ENCODE data around the gene S100P. TPM values are rescaled to one million over a fixed set of nuclear protein-coding genes. Genes with fewer than 3 reads are reported as not detected.

Gene S100P
- total RNA-seq, 1 experiment from 2014 or later: 0.45 TPM

DNA sequence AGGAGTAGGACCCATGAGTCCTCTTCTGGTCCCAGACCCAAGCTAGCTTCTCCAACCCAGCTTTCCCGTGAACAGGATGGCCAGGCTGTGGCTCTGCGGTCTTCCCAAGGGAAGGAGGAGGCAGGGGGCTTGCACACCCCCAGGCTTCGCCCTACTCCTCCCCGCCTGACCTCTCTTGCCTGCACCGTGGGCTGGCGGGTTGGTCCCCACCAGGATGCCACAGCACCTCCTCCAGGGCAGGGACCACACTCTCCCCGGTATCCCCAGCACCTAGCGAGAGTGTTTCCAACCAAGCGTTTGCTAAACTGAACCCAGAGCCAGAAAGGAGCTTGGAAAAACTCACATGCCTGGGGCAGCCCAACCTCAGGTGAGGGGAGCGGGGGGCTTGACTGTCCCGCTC is 9.0 kb upstream of the S100P start:
- Histone ChIP-seq H3K36me3 (ENCODE audit: insufficient read depth, low read length, poor library complexity, severe bottlenecking) (no peaks in the 10 kb centered on the region), H3K9me3 (ENCODE audit: low read depth, low read length, poor library complexity, severe bottlenecking) (no peaks in the 10 kb centered on the region), H3K4me1 (ENCODE audit: insufficient read depth, low read length, poor library complexity, severe bottlenecking) (no peaks in the 10 kb centered on the region), H3K27me3 (replicated peaks; ENCODE audit: insufficient read depth, low read depth, low read length, poor library complexity) (no peaks in the 10 kb centered on the region), H3K27ac (ENCODE audit: low read depth, low read length, poor library complexity, severe bottlenecking) (no peak overlapping the region), H3K4me3 (ENCODE audit: low read depth, low read length, poor library complexity, severe bottlenecking) (no peak overlapping the region)
- POLR2A ChIA-PET (ENCODE audit: low non-redundant PET): no interaction called here
- DNase-seq (ENCODE audit: low spot score): no peak
- BruUV-seq (replicated peaks): no TSS peak
- TF ChIP-seq EZH2 (IDR thresholded peaks at IDR 0.05; ENCODE audit: borderline replicate concordance, low read depth, low read length, poor library complexity, severe bottlenecking): no peak
- TF ChIP-seq, protein P1, sequence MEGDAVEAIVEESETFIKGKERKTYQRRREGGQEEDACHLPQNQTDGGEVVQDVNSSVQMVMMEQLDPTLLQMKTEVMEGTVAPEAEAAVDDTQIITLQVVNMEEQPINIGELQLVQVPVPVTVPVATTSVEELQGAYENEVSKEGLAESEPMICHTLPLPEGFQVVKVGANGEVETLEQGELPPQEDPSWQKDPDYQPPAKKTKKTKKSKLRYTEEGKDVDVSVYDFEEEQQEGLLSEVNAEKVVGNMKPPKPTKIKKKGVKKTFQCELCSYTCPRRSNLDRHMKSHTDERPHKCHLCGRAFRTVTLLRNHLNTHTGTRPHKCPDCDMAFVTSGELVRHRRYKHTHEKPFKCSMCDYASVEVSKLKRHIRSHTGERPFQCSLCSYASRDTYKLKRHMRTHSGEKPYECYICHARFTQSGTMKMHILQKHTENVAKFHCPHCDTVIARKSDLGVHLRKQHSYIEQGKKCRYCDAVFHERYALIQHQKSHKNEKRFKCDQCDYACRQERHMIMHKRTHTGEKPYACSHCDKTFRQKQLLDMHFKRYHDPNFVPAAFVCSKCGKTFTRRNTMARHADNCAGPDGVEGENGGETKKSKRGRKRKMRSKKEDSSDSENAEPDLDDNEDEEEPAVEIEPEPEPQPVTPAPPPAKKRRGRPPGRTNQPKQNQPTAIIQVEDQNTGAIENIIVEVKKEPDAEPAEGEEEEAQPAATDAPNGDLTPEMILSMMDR (conservative IDR thresholded peaks at IDR 0.05; ENCODE audit: low read depth, low read length): no peak
- CTCF ChIA-PET: interaction anchor here (0.7 kb wide), 1 partner anchor 423 kb away, joined by 3 read pairs; no protein-coding TSS in a partner anchor
- intact Hi-C loops (cut with micrococcal nuclease; ENCODE audit: unreplicated experiment): no loop called here

DNA sequence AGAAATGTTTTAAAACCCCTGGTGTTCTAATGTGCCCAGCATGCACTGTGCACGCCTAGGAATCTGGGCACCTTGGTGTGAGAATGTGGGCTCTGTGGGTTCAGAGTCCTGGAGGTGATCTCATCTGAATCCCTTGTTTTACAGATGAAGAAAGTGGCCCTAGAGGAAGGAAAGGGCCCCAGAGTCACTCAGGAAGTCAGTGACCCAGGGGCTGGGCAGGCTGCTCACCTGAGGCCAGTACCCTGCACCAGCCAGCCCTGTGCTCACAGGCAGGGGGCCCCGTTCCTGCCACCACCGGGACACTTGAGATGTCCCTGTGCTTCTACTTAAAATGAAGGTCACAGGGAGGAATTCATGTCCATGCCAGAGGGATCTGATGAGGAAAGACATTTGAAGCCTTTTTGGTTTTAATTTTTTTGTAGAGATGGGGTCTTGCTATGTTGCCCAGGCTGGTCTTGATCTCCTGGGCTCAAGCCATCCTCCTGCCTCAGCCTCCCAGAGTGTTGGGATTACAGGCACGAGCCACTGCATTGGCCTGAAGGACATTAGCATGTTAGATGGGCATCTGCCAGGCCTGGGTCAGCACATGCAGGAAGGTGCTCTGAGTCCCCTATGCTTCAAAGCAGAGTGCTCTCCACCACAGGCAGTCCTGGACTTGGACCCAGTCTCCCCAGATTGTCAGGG is 7.4 kb upstream of the S100P start:
- DNase-seq (ENCODE audit: low spot score): no peak
- H3K4me1 ChIP-seq (ENCODE audit: insufficient read depth, low read length, poor library complexity, severe bottlenecking): no peaks in the 10 kb centered on the region
- no peaks in the 10 kb centered on the region for H3K36me3 ChIP-seq (ENCODE audit: insufficient read depth, low read length, poor library complexity, severe bottlenecking)
- no peaks in the 10 kb centered on the region for H3K9me3 ChIP-seq (ENCODE audit: low read depth, low read length, poor library complexity, severe bottlenecking)
- no TSS peak for BruUV-seq (replicated peaks)
- intact Hi-C loops (cut with micrococcal nuclease; ENCODE audit: unreplicated experiment): no loop called here
- no peak overlapping the region for H3K4me3 ChIP-seq (ENCODE audit: low read depth, low read length, poor library complexity, severe bottlenecking)
- ChIA-PET POLR2A (ENCODE audit: low non-redundant PET) (no interaction called here), CTCF (no interaction called here)
- no peaks in the 10 kb centered on the region for H3K27me3 ChIP-seq (replicated peaks; ENCODE audit: insufficient read depth, low read depth, low read length, poor library complexity)
- H3K27ac ChIP-seq (ENCODE audit: low read depth, low read length, poor library complexity, severe bottlenecking): no peak overlapping the region
- no peak for TF ChIP-seq EZH2 (IDR thresholded peaks at IDR 0.05; ENCODE audit: borderline replicate concordance, low read depth, low read length, poor library complexity, severe bottlenecking)
- TF ChIP-seq, protein P1 (conservative IDR thresholded peaks at IDR 0.05; ENCODE audit: low read depth, low read length): no peak

DNA sequence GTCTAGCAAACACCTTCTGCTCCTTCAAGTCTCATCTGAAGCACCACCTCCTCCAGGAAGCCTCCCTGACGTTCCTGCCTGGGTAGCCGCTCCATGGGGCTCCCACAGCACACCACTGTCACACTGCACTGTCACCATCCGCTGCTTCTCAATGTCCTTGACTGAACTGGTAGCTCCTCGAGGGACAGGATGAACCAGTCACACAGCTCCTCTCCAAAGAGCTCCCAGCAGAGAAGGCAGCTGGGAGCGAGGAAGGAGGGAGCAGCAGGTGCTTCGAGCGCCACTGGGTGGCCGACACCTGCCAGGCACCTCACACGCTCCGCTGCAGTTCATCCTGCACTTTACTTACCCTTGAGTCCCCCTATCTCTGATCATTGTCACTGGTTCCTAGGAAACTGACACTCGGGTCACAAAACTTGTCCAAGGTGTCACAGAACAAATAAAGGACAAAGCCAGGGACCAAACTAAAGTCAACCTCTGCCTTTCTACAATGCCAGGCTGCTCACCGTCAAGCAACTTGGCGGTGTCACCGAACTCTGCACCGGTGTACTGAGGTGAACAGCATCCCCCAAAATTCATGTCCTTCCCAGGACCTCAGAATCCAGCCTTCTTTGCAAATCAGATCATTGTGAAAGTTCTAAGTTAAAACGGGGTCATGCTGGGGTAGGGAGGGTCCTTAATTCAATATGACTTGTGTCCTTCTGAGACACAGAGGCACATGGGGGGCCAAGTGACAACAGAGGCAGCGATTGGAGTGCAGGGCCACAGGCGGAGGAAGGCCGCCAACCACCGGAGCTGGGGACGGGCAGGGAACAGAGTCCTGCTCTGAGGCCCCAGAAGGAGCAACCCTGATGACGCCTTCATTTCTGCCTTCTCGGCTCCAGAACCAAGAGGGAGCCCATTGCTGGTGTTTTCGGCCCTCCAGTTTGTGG is 5.5 kb upstream of the S100P start:
- intact Hi-C loops (cut with micrococcal nuclease; ENCODE audit: unreplicated experiment): no loop called here
- BruUV-seq (replicated peaks): no TSS peak
- TF ChIP-seq, protein P1 (conservative IDR thresholded peaks at IDR 0.05; ENCODE audit: low read depth, low read length): no peak
- TF ChIP-seq EZH2 (IDR thresholded peaks at IDR 0.05; ENCODE audit: borderline replicate concordance, low read depth, low read length, poor library complexity, severe bottlenecking): no peak
- Histone ChIP-seq H3K4me3 (ENCODE audit: low read depth, low read length, poor library complexity, severe bottlenecking) (no peak overlapping the region), H3K27ac (ENCODE audit: low read depth, low read length, poor library complexity, severe bottlenecking) (no peak overlapping the region), H3K9me3 (ENCODE audit: low read depth, low read length, poor library complexity, severe bottlenecking) (no peaks in the 10 kb centered on the region), H3K36me3 (ENCODE audit: insufficient read depth, low read length, poor library complexity, severe bottlenecking) (no peaks in the 10 kb centered on the region), H3K4me1 (ENCODE audit: insufficient read depth, low read length, poor library complexity, severe bottlenecking) (no peaks in the 10 kb centered on the region), H3K27me3 (replicated peaks; ENCODE audit: insufficient read depth, low read depth, low read length, poor library complexity) (no peaks in the 10 kb centered on the region)
- CTCF ChIA-PET: no interaction called here
- POLR2A ChIA-PET (ENCODE audit: low non-redundant PET): no interaction called here
- DNase-seq (ENCODE audit: low spot score): no peak

Measured in A673 (cell line).